GM12801 (cell line): ENCODE data around the gene DACT3.

Experiments
- CTCF ChIP-seq: IDR thresholded peaks from one replicate; pipeline ENCODE4 v1.5.1; 2011; ENCODE audit warnings: control low read depth; ENCODE audit not compliant: insufficient read length; ENCODE audit errors: extremely low read depth

DACT3 gene

GRCh38 chr19:46626446-46626845 is 34.5 kb downstream of the DACT3 start:
- TF ChIP-seq CTCF, result no peak

DNA sequence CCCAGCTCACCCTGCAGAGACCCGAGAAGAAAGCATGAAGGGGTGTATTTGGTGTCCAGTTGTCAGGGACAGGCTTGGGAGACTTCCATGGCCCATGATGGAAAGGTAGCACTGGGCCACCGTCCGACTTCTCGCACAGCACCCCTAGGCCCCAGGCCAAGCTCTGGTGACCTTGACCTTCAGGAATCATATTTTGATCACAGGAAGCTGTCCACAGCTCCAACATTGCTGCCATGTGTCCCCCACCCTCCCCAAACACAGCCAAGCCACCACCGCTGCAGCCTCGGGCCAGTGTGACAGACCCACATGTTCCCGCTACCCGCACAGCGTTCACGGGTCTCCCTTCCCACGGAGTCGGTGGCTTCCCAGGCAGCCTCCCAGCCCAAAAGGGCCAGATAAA is 35.3 kb downstream of the DACT3 start:
- TF ChIP-seq CTCF, result no peak

DNA sequence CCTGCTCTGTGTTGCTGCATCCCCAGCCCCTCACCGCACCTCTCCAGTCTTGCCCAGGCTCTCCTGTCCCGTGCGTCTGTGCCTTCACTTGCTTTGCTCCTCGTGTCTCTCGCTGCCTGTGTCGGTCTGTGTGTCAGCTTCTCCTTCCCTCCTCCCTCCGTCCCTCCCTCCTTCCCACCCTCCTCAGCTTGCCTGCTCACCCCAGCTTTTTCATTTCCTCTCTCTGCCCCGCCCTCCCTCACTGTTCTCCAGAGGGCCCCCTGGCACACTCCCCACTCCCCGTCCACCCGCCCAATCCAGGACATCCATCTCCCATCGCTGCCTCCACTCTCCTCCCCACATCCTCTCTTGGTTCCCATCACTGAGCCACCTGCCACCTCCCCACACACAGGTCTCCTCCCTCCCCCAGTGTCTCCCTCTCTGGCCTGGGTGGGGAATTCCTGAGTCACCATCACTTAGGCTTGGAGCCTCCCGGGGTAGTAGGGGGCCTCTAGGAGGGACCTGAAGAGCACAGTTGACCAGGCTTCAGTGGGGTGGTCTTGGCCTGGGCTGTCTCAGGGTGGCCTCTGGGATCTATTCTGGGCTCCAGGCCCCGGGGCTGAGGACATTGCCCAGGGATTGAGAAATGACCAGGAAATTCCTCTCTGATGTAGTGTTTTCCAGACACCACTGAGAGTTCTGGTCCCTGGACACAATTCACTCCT is 35.9 kb downstream of the DACT3 start, which contains the start of gene PTGIR:
PTGIR (minus strand) TSS at position 132 of the 704 bp plus-strand sequence. CDS start 864 bp downstream, outside the sequence.
- no peak for TF ChIP-seq CTCF

GRCh38 chr19:46623915-46624502 is 37.0 kb downstream of the DACT3 start:
- TF ChIP-seq CTCF, result no peak

GRCh38 chr19:46622118-46622446 is 38.9 kb downstream of the DACT3 start:
- TF ChIP-seq CTCF, result no peak

- TF ChIP-seq CTCF, result no peak
Measured at GRCh38 chr19:46621191-46622117, 39.5 kb downstream of the DACT3 start.

DNA sequence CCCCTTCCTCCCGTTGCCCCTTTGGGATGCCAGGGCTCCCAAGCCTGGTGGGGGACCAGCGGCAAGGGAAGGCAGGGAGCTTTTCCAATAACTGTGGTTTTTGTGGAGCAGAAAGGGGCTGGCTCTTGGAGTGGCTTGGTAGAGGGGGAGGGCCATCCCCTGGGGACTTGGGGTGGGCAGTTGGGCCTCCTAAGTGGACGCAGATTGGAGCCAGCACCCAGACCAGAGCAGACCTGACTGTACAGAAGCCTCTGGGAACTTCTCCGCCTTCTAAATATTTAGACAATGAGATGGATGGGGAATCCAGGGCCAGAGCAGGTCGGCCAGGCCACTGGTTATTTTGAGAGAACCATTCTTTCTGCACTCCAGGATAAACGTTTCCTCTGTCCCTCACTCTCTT is 40.3 kb downstream of the DACT3 start:
- no peak for TF ChIP-seq CTCF
